Stimulated activated naive CD8-positive, alpha-beta T cell treated with anti-CD3 and anti-CD28 coated beads, Interleukin-15, Interleukin-2, amounts not matched to agents 100 ng/mL and 50 ng/mL, for 24 hours (primary cell): Measurements from ENCODE around the gene IGFALS.
A peak's percentile ranks its signal among the peaks of the same experiment; 100 is the strongest.

ENCODE experiments used
- H3K27ac Mint-ChIP-seq: one replicate; pipeline ENCODE4 v1.8.0; 2021; ENCODE audit warnings: mild to moderate bottlenecking, mixed read lengths
- H3K27me3 Mint-ChIP-seq: one replicate; pipeline ENCODE4 v1.8.0; 2021; ENCODE audit warnings: mixed read lengths
- H3K36me3 Mint-ChIP-seq: one replicate; pipeline ENCODE4 v1.8.0; 2021; ENCODE audit warnings: low read depth, mixed read lengths
- H3K4me1 Mint-ChIP-seq: one replicate; pipeline ENCODE4 v1.8.0; 2021; ENCODE audit warnings: low read depth, mixed read lengths
- H3K4me3 Mint-ChIP-seq: one replicate; pipeline ENCODE4 v1.8.0; 2021; ENCODE audit warnings: mild to moderate bottlenecking, mixed read lengths
- H3K9me3 Mint-ChIP-seq: one replicate; pipeline ENCODE4 v1.8.0; 2021; ENCODE audit warnings: mixed read lengths

The IGFALS gene

DNA sequence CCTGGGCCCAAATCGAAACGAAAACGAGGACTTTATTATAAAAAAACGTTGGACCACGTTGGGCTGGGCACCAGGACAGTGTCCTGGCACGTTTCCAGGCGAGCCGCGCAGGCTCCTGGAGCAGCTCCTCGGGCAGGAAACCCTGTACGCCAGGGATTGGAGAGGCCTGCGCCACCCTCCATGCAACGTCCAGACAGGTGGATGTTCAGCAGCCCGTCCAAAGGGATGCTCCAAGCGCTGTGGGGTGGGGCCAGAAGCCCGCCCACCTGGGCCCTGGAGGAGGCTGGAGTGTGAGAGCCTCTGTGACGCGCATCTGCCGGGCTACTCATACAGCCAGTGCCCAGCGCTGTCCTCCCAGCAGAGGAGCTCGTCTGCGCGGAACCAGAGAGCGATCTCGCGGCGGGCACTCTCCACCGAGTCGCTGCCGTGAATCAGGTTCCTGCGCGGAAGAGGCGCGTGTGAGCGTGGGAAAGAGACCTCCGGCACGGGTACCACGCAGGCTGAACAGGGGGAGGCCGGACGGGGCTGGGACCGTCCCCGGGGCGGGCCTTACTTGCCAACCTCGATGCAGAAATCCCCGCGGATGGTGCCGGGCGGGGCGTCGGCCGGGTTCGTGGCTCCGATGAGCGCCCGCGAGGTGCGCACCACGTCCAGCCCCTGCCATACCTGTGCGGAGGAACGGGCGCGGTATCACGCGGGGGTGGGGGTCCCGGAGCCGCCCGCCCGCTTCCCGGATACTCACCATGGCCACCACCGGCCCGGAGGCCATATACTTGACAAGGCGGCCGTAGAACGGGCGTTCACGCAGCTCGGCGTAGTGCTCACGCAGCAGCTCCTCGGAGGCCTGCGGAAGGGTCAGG is 22.9 kb downstream of the IGFALS start:
- Mint-ChIP-seq H3K4me1 (peaks cover 18% of the 10 kb centered on the region), H3K27me3 (no peaks in the 10 kb centered on the region), H3K27ac (peak overlapping the region; percentile 83), H3K4me3 (peak overlapping the region; percentile 81), H3K36me3 (peaks cover 17% of the 10 kb centered on the region), H3K9me3 (no peaks in the 10 kb centered on the region)

DNA sequence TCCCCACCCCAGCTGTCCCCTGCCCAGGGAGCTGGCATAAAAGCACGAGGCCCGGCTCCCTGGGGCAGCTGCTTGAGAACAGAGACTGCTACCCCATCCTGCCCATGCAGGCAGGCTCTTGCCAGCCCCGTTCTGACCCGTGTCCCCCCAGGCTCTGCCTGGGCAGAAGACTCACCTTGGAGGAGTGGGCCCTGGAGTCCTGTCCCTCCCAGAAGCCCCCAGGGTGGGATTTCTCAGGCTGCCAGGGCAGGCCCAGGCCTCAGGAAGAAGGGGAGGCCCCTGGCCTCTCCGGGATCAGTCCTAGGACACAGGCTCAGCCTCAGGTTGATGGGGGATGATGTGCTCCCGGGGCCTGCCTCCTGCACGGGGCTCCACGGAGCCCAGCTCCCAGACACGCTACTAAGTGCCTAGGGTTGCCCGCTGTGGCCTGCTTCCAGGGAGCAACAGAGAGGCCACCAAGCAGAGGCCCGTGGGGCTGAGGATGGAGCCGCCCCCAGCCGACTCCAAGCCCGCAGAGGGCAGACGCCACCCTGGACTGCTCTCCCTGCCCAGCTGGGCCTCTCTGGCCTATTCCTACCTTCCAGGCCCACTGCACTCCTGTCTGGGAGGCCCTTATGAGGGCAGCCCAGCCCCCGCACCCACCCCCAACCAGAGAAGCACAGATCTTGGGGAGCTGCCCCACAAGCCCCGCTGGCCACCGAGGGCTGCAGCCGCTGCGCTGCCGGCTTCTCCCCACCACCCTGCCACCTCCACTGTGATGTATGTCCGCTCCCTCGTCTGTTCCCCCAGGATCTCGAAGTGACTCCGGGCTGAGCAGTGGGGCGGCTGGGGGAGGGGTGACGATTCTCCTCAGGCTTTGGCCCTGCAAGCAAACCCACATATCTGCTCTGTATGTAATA is 23.9 kb downstream of the IGFALS start:
- Mint-ChIP-seq H3K4me1 (peaks cover 14% of the 10 kb centered on the region), H3K9me3 (no peaks in the 10 kb centered on the region), H3K27ac (no peak overlapping the region), H3K4me3 (peak overlapping the region; percentile 81), H3K36me3 (peaks cover 17% of the 10 kb centered on the region), H3K27me3 (no peaks in the 10 kb centered on the region)

DNA sequence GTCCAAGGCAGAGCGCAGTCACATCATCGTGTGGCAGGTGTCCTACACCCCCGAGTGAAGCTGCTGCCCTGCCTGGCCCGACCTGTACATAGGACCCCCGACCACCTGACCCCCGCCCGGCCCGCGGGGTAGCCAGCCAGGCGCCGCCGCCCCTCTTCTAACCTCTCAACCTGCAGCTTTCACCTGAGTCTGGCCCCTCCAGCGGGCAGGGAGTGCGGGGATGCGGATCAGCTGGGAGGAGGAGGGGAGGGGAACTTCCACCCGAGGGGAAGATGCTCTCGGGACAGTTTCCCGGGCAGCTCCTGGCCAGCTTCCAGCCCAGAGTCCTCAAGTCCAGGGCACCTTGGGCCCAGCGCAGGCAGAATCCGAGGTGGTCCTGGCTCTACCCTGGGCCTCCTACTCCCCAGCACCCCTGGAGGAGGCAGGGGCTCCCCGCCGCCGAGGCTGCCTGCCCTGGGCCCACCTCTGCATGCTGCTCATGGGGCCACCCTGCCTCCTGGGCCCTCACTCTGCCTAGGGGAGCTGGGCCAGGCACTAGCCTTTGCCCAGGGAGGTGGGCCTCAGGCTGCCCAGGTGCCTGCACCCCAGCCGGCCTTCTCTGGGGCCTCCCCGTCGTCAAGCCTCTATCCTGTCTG is 24.6 kb downstream of the IGFALS start:
- H3K36me3 Mint-ChIP-seq, result peaks cover 17% of the 10 kb centered on the region
- no peaks in the 10 kb centered on the region for H3K27me3 Mint-ChIP-seq
- H3K4me3 Mint-ChIP-seq, result no peak overlapping the region
- H3K9me3 Mint-ChIP-seq, result no peaks in the 10 kb centered on the region
- peaks cover 12% of the 10 kb centered on the region for H3K4me1 Mint-ChIP-seq
- H3K27ac Mint-ChIP-seq, result no peak overlapping the region

DNA sequence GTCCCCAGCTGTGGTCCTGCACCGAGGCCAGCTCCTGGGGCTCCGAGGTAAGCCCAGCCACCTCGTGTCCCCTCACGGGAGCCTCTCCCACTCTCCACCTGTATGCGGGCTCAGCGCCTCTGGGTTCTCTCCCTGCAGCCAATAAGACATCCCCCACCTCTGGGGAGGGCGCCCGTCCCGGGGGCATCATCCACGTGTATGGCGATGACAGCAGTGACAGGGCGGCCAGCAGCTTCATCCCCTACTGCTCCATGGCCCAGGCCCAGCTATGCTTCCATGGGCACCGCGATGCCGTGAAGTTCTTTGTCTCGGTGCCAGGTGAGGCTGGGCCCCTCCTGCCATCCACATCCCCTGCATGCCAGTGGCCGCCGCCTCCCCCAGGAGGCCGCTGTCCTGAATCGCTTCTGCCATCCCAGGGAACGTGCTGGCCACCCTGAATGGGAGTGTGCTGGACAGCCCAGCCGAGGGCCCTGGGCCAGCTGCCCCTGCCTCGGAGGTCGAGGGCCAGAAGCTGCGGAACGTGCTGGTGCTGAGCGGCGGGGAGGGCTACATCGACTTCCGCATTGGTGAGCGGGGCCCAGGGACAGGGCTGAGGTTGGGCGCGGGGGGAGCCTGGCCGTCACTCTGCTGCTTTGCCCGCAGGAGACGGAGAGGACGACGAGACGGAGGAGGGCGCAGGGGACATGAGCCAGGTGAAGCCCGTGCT is 25.3 kb downstream of the IGFALS start:
- Mint-ChIP-seq H3K27me3 (no peaks in the 10 kb centered on the region), H3K4me1 (peaks cover 10% of the 10 kb centered on the region), H3K9me3 (no peaks in the 10 kb centered on the region), H3K27ac (peak overlapping the region; percentile 45), H3K36me3 (peaks cover 17% of the 10 kb centered on the region), H3K4me3 (no peak overlapping the region)

DNA sequence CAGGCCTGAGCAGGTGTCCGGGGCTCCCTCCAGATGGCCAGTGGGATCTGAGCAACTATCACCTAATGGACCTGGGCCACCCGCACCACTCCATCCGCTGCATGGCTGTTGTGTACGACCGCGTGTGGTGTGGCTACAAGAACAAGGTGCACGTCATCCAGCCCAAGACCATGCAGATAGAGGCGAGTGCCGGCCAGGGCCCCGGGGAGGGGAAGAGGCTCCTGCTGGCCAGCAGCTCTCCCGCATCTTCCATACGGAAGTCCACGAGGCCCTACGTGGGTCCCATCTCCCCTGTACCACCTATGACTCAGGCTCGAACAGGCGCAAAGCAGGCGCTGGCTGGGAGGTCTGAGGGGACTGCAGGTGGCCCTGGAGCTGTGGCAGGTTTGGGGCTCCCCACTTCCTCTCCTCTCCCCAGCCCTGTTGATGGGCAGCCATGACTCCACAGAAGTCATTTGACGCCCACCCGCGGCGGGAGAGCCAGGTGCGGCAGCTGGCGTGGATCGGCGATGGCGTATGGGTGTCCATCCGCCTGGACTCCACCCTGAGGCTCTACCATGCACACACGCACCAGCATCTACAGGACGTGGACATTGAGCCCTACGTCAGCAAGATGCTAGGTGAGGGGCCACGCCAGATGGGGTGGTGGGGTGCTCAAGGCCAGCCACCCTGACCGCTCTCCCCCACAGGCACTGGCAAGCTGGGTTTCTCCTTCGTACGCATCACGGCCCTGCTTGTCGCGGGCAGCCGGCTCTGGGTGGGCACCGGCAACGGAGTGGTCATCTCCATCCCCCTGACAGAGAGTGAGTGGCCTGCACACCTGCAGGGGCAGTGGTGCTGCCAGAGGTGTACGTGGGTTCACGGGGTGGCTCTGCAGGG is 26.1 kb downstream of the IGFALS start:
- Mint-ChIP-seq H3K27ac (no peak overlapping the region), H3K4me1 (peaks cover 10% of the 10 kb centered on the region), H3K4me3 (no peak overlapping the region), H3K27me3 (no peaks in the 10 kb centered on the region), H3K36me3 (peaks cover 15% of the 10 kb centered on the region), H3K9me3 (no peaks in the 10 kb centered on the region)

DNA sequence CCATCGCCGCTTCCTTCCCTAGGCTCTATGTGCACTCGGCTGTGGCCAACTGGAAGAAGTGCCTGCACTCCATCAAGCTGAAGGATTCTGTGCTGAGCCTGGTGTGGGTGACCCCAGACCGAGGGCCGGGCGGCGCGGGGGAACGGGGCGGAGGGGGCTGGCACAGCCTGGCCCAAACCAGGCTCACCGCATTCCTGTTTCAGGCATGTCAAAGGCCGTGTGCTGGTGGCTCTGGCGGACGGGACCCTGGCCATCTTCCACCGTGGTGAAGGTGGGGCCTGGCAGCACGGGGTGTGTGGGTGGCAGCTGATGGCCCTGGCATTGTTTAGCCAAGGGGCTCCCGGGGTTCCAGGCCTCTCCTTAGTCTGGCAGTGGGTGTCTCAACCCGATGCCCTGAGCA is 26.8 kb downstream of the IGFALS start:
- Mint-ChIP-seq H3K4me3 (no peak overlapping the region), H3K36me3 (peaks cover 8% of the 10 kb centered on the region), H3K27ac (no peak overlapping the region), H3K9me3 (no peaks in the 10 kb centered on the region), H3K4me1 (peaks cover 4% of the 10 kb centered on the region), H3K27me3 (no peaks in the 10 kb centered on the region)

DNA sequence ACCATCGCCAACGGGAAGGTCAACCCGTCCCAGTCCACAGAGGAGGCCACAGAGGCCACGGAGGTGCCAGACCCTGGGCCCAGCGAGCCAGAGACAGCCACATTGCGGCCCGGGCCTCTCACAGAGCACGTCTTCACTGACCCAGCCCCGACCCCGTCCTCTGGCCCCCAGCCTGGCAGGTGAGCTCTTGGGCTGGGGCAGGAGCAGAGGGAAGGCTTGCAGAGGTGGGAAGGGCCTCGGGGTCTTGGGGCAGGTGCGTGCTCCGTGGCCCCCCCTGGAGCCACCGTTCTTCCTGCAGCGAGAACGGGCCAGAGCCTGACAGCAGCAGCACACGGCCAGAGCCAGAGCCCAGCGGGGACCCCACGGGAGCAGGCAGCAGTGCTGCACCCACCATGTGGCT is 27.3 kb downstream of the IGFALS start:
- H3K4me1 Mint-ChIP-seq, result peaks cover 4% of the 10 kb centered on the region
- no peaks in the 10 kb centered on the region for H3K9me3 Mint-ChIP-seq
- no peak overlapping the region for H3K4me3 Mint-ChIP-seq
- H3K27me3 Mint-ChIP-seq, result no peaks in the 10 kb centered on the region
- peaks cover 9% of the 10 kb centered on the region for H3K36me3 Mint-ChIP-seq
- H3K27ac Mint-ChIP-seq, result no peak overlapping the region

DNA sequence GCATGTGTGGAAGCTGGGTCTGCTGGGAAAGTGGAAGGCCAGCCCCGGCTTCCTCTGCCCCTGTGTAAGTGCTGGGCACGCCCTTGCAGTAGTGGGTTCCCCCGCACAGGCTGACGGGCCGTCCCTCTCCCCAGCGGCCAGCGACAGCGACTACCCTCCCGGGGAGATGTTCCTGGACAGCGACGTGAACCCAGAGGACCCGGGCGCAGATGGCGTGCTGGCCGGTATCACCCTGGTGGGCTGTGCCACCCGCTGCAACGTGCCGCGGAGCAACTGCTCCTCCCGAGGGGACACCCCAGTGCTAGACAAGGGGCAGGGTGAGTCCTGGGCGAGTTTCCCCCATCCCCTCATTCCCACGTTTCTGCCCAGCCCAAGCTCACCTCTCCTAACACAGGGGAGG is 27.7 kb downstream of the IGFALS start:
- Mint-ChIP-seq H3K36me3 (peaks cover 11% of the 10 kb centered on the region), H3K27me3 (no peaks in the 10 kb centered on the region), H3K4me1 (peaks cover 4% of the 10 kb centered on the region), H3K27ac (no peak overlapping the region), H3K9me3 (no peaks in the 10 kb centered on the region), H3K4me3 (no peak overlapping the region)

DNA sequence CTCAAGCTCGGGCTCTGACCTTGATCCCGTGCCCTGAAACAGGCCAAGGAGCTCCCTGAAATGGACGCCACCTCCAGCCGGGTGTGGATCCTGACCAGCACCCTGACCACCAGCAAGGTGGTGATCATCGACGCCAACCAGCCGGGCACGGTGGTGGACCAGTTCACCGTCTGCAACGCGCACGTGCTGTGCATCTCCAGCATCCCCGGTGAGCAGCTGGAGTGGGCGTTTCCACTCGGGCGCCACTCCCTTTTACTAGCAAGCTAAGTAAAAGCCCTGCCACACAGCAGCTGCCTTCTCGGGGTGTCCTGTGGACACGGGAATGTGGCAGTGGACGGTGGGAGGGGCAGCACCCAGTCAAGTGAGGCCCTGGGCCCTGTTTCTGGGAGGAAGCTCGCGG is 28.5 kb downstream of the IGFALS start:
- Mint-ChIP-seq H3K27me3 (no peaks in the 10 kb centered on the region), H3K36me3 (peaks cover 11% of the 10 kb centered on the region), H3K9me3 (no peaks in the 10 kb centered on the region), H3K4me3 (no peak overlapping the region), H3K27ac (no peak overlapping the region), H3K4me1 (peaks cover under 1% of the 10 kb centered on the region)

DNA sequence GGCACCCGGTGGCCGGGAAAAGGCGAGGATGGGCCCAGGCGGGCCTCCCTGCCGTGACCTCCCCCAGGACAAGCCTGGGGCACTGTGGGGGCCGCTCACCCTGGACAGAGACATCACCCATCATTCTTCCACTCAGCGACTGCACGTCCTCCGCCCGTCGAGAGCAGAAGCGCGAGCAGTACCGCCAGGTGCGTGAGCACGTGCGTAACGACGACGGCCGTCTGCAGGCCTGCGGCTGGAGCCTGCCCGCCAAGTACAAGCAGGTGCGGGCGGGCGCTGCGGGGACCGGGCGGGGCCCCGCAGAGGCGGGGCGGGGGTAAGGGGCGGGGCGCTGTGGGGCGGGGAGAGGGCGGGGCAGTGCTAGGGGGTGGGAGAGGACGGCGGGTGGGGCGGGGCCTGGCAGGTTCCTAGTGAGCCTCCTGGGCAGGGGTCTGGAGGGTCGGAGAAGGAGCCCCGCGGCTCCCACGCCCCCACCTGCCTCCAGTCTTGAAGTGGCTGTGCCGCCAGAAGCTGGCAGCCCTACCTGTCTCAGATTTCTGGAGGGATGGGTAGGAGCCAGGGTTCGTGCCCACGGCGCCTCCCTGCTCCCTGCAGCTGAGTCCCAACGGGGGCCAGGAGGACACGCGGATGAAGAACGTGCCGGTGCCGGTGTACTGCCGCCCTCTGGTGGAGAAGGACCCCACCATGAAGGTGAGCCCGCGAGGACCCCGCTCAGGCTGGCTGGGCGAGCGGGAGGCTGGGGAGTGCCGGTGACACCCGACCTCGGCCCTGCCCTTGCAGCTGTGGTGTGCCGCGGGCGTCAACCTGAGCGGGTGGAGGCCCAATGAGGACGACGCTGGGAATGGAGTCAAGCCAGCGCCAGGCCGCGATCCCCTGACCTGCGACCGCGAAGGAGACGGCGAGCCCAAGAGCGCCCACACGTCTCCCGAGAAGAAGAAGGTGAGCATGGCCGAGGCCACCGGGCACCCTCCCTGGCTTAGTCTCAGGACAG is 29.7 kb downstream of the IGFALS start:
- H3K36me3 Mint-ChIP-seq, result peaks cover 11% of the 10 kb centered on the region

DNA sequence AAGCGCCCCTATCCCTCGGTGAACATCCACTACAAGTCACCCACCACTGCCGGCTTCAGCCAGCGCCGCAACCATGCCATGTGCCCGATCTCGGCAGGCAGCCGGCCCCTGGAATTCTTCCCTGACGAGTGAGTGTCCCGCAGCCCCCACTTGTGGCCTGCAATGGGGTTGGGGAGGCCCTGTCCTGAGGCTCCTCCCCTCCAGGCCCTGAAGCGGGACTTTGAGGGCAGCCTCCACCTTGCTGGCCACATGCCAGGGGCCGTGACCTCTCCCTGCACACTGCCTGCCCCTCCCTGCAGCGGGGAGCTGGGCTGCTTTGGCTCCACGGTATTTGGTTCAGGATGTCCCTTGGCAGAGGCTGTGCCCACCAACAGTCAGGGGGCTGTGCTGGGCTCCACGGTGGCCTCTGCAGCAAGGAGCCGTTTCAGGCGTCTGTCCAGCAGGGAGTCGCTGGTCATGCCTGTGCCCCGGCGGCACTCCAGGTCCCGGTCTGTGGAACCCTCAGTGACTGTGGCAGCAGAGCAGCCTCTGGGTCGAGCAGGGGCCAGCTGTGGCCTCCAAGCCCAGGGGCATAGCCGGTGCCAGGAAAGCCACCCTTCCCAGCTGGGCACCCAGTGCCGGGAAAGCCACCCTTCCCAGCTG is 30.5 kb downstream of the IGFALS start:
- Mint-ChIP-seq H3K36me3 (peaks cover 9% of the 10 kb centered on the region), H3K27ac (no peak overlapping the region), H3K27me3 (no peaks in the 10 kb centered on the region)

More for the DNA sequence above, 29.7 kb downstream of the IGFALS start:
- Mint-ChIP-seq H3K9me3 (no peaks in the 10 kb centered on the region), H3K27ac (no peak overlapping the region), H3K27me3 (no peaks in the 10 kb centered on the region), H3K4me3 (no peak overlapping the region), H3K4me1 (no peaks in the 10 kb centered on the region)

DNA sequence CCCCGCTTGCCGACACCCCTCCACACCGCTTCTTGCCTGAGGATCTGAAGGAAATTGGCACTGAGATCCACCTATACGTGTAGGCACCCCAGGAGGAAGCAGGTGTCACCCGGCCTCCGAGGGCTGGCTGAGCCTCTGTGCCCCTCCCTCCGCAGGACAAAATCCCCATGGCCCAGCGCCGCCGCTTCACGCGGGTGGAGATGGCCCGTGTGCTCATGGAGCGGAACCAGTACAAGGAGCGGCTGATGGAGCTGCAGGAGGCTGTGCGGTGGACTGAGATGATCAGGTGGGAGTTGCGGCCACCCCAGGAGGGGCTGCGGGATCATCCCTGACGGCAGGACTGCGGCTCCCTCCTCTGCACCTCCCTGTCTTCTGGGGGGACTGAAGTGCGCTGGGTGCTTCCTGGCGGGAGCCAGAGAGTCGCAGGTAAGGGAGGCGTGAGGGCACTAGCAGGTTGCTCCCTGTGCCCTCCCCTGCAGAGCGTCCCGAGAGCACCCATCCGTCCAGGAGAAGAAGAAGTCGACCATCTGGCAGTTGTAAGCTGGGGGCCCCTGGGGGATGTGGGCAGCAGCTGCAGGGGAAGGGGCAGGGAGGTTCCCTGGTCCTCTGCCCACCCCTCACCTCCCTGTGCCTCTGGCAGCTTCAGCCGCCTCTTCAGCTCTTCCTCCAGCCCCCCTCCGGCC is 31.2 kb downstream of the IGFALS start:
- Mint-ChIP-seq H3K4me3 (no peak overlapping the region), H3K27ac (no peak overlapping the region), H3K9me3 (no peaks in the 10 kb centered on the region), H3K4me1 (no peaks in the 10 kb centered on the region), H3K36me3 (peaks cover 8% of the 10 kb centered on the region), H3K27me3 (no peaks in the 10 kb centered on the region)

More for the DNA sequence above, 30.5 kb downstream of the IGFALS start:
- Mint-ChIP-seq H3K9me3 (no peaks in the 10 kb centered on the region), H3K4me3 (no peak overlapping the region), H3K4me1 (no peaks in the 10 kb centered on the region)
